Endothelial cell of umbilical vein (primary cell): ENCODE measurements around the gene EDEM3. TPM values are rescaled to one million over a fixed set of nuclear protein-coding genes. Genes with fewer than 3 reads are reported as not detected.
"Not testable (repeated sequence)": the region's sequence is repeated elsewhere in the genome, so short reads cannot be mapped to it uniquely, and the experiment has no call there.

Experiments used
- BruUV-seq: library from RNA; stranded (reverse); fragments of 400-500 nt; replicated peaks from 2 replicates; lab custom pipeline; 2021; lab: Mats Ljungman, UMichigan
- CTCF ChIA-PET: fragments of 300-600, 350-600 bp; sonication (Branson Sonifier 250); formaldehyde crosslinking; loops from one replicate; lab custom pipeline; 2021; ENCODE audit warnings: antibody characterized with exemption, inconsistent platforms; lab: Charles Lee
- POLR2A ChIA-PET: fragments of 300-600, 350-600 bp; sonication (Branson Sonifier 250); formaldehyde crosslinking; loops from one replicate; lab custom pipeline; 2021; ENCODE audit warnings: antibody characterized with exemption, inconsistent platforms; lab: Charles Lee
- DNase-seq: peaks from one replicate; pipeline ENCODE4 v3.0.0-alpha.2; 2011; ENCODE audit warnings: low read depth, low spot score
- FAIRE-seq: peaks from 2 replicates; lab custom pipeline; 2011; peaks lifted over from hg19 to GRCh38; lab: Jason Lieb, UNC
- H2AFZ ChIP-seq: 2 replicates; pipeline ENCODE4 v1.6.0; 2012; ENCODE audit warnings: low read depth, low read length, control low read depth, inconsistent platforms
- H3K27ac ChIP-seq: 2 replicates; pipeline ENCODE4 v1.5.1; 2011; ENCODE audit warnings: low read depth, mild to moderate bottlenecking, control low read depth, low read length, moderate library complexity; ENCODE audit not compliant: insufficient read depth
- H3K27me3 ChIP-seq, 2 experiments: 2 replicates each; pipeline versions ENCODE4 v1.6.0 to v1.6.1; 2011; ENCODE audit warnings: low read length in 2 of 2, mixed read lengths in 1 of 2; ENCODE audit not compliant: control insufficient read depth in 2 of 2, insufficient read depth in 2 of 2
- H3K36me3 ChIP-seq, 2 experiments: 2 replicates in 1 of 2; 3 replicates in 1 of 2; pipeline ENCODE4 v1.5.1; 2011; ENCODE audit warnings: low read length in 2 of 2, mild to moderate bottlenecking in 1 of 2, moderate library complexity in 1 of 2; ENCODE audit not compliant: control insufficient read depth in 2 of 2, insufficient read depth in 2 of 2; ENCODE audit errors: extremely low read depth in 1 of 2
- H3K4me1 ChIP-seq: 3 replicates; pipeline ENCODE4 v1.5.1; 2011; ENCODE audit warnings: mild to moderate bottlenecking, low read length; ENCODE audit not compliant: control insufficient read depth, insufficient read depth; ENCODE audit errors: extremely low read depth
- H3K4me2 ChIP-seq: 2 replicates; pipeline ENCODE4 v1.6.1; 2011; ENCODE audit warnings: low read length, control low read depth, mixed read lengths; ENCODE audit not compliant: insufficient read depth
- H3K4me3 ChIP-seq, 3 experiments: fragments of 200-600 bp in 1 of 3; sonication (generic), shearing (Covaris generic) in 1 of 3; replicated peaks in 1 of 3; 2 replicates each; pipeline ENCODE4 v1.5.1; 2011 to 2016; ENCODE audit warnings: control low read depth in 3 of 3, low read length in 3 of 3, mild to moderate bottlenecking in 2 of 3, inconsistent platforms in 1 of 3, low read depth in 1 of 3, moderate library complexity in 1 of 3; ENCODE audit not compliant: insufficient read depth in 1 of 3
- H3K79me2 ChIP-seq: 2 replicates; pipeline ENCODE4 v1.6.0; 2012; ENCODE audit warnings: low read length, inconsistent platforms; ENCODE audit not compliant: control insufficient read depth, insufficient read depth
- H3K9ac ChIP-seq: replicated peaks from 2 replicates; pipeline ENCODE3; 2011; ENCODE audit warnings: low read length, control low read depth; ENCODE audit not compliant: insufficient read depth; ENCODE audit errors: extremely low read depth
- H3K9me1 ChIP-seq: replicated peaks from 3 replicates; pipeline ENCODE4 v1.6.0; 2011; ENCODE audit warnings: mild to moderate bottlenecking, low read length; ENCODE audit not compliant: control insufficient read depth, insufficient read depth; ENCODE audit errors: extremely low read depth
- H3K9me3 ChIP-seq: replicated peaks from 2 replicates; pipeline ENCODE4 v1.5.1; 2012; ENCODE audit warnings: low read length, inconsistent platforms; ENCODE audit not compliant: control insufficient read depth, insufficient read depth
- H4K20me1 ChIP-seq: replicated peaks from 2 replicates; pipeline ENCODE3; 2011; ENCODE audit warnings: mild to moderate bottlenecking, low read length; ENCODE audit not compliant: control insufficient read depth, insufficient read depth; ENCODE audit errors: extremely low read depth
- EZH2 ChIP-seq: IDR thresholded peaks from 2 replicates; pipeline ENCODE4 v1.6.1; 2012; ENCODE audit warnings: borderline replicate concordance, low read depth, mild to moderate bottlenecking, moderate library complexity, low read length, inconsistent platforms; ENCODE audit not compliant: severe bottlenecking
- FOS ChIP-seq: IDR thresholded peaks from 2 replicates; pipeline ENCODE4 v1.6.1; 2011; ENCODE audit warnings: mild to moderate bottlenecking, low read length, moderate library complexity, borderline replicate concordance; ENCODE audit not compliant: insufficient read depth
- GATA2 ChIP-seq: IDR thresholded peaks from 2 replicates; pipeline ENCODE4 v1.7.0; 2011; ENCODE audit warnings: low read depth, mild to moderate bottlenecking, moderate library complexity, mixed read lengths, low read length; ENCODE audit not compliant: insufficient read length, insufficient read depth
- JUN ChIP-seq: IDR thresholded peaks from 2 replicates; pipeline ENCODE4 v1.6.1; 2011; ENCODE audit warnings: borderline replicate concordance, low read depth; ENCODE audit not compliant: insufficient read length, insufficient read depth
- MYC ChIP-seq: IDR thresholded peaks from one replicate; pipeline ENCODE4 v1.6.1; 2011; ENCODE audit warnings: mild to moderate bottlenecking, low read depth, low read length
- POLR2A ChIP-seq: IDR thresholded peaks from 2 replicates; pipeline ENCODE4 v1.6.1; 2012; ENCODE audit warnings: low read depth, mild to moderate bottlenecking, control low read depth, low read length
- POLR2AphosphoS5 ChIP-seq: IDR thresholded peaks from 2 replicates; pipeline ENCODE4 v1.6.1; 2012; ENCODE audit warnings: low read depth, mild to moderate bottlenecking, control low read depth, low read length, moderate library complexity; ENCODE audit not compliant: insufficient read depth
- dilution Hi-C: fragments of 300-500 bp; cut with MboI; formaldehyde crosslinking; loops from one replicate; pipeline ENCODE4 v1.15.0; 2019; ENCODE audit warnings: low sequenced_read_pairs; ENCODE audit not compliant: extremely low pct_ligation_motif_present
- intact Hi-C: fragments of 100-400 bp; cut with micrococcal nuclease; formaldehyde crosslinking; loops from one replicate; pipeline ENCODE4 v1.10.0; 2022
- polyA plus RNA-seq, 4 experiments: library from polyadenylated mRNA; depleted of rRNA in 3 of 4; stranded (reverse) in 3 of 4; unstranded in 1 of 4; fragments of >200 nt; gene quantifications; 2 replicates each; pipeline versions ENCODE4 v1.2.1 to v1.2.3, GENCODE V29; 2011 to 2012; ENCODE audit warnings: missing spikeins in 1 of 4
- total RNA-seq: library from RNA; stranded (reverse); gene quantifications from 2 replicates; pipeline ENCODE4 v1.2.3, GENCODE V29; 2021
- TF ChIP-seq, protein P1 (sequence below): IDR thresholded peaks from 2 replicates; pipeline ENCODE4 v1.6.1; 2011; ENCODE audit not compliant: insufficient read depth, insufficient read length
- TF ChIP-seq, protein P2 (sequence below), 2 donors: IDR thresholded peaks; 1 replicate in 1 of 2; 2 replicates in 1 of 2; pipeline ENCODE4 v1.5.1; 2011; ENCODE audit warnings: low read length in 2 of 2, mild to moderate bottlenecking in 2 of 2, moderate library complexity in 2 of 2, control low read depth in 1 of 2, inconsistent platforms in 1 of 2, low read depth in 1 of 2; ENCODE audit not compliant: insufficient read depth in 1 of 2; ENCODE audit errors: extremely low read depth in 1 of 2

The EDEM3 gene
- total and polyA plus RNA-seq, 2 donors (not counting 3 experiments of a cell fraction or from before 2014, with no cell fraction given) = 6.6 to 26.3 TPM

DNA sequence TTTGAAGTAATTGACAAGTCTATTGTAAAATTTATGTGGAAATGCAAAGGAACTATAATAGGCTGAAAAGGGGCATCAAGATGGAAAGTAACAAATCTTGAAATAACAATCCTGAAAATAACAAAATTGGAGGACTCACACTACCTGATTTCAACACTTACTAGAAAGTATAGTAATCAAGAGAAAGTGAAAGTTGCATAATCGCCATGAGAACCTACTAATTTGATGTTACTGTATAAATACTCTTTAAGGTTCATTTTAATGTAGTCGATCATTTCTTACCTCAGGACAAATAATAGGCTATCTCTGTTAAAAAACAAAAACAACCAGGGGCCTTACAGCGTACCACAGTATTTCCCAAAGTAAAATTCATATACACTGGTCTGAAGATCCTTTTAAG lies 71.7 kb downstream of the EDEM3 start:
- no TSS peak for BruUV-seq

GRCh38 chr1:184680611-184681225 lies 73.9 kb downstream of the EDEM3 start:
- DNase-seq, H3K36me3 ChIP-seq, POLR2A ChIA-PET, FAIRE-seq, intact Hi-C loops, H3K27ac ChIP-seq, H3K9ac ChIP-seq, dilution Hi-C loops, H2AFZ ChIP-seq, H3K9me3 ChIP-seq, H4K20me1 ChIP-seq, H3K27me3 ChIP-seq, H3K4me3 ChIP-seq, H3K79me2 ChIP-seq, H3K4me1 ChIP-seq, CTCF ChIA-PET, BruUV-seq, H3K9me1 ChIP-seq, H3K4me2 ChIP-seq: not testable (repeated sequence)

More for the DNA sequence above, 71.7 kb downstream of the EDEM3 start:
- dilution Hi-C loops (no loop called here), intact Hi-C loops (no loop called here)
- Histone ChIP-seq H3K9me1 (no peaks in the 10 kb centered on the region), H3K27me3 (no peaks in the 10 kb centered on the region), H3K4me1 (no peaks in the 10 kb centered on the region), H3K9me3 (no peaks in the 10 kb centered on the region), H3K27ac (no peak overlapping the region), H3K79me2 (no peaks in the 10 kb centered on the region), H3K9ac (no peak overlapping the region), H3K4me2 (no peak overlapping the region), H2AFZ (no peak overlapping the region), H3K36me3 (no peaks in the 10 kb centered on the region), H3K4me3 (no peak overlapping the region), H4K20me1 (no peaks in the 10 kb centered on the region)
- CTCF ChIA-PET = interaction anchor here (1.5 kb wide), 1 partner anchor 8 kb away, joined by 4 read pairs; no protein-coding TSS in a partner anchor
- no peak for TF ChIP-seq EZH2
- no peak for TF ChIP-seq GATA2
- TF ChIP-seq MYC = no peak
- no peak for TF ChIP-seq FOS
- TF ChIP-seq POLR2A = no peak
- TF ChIP-seq, protein P1, sequence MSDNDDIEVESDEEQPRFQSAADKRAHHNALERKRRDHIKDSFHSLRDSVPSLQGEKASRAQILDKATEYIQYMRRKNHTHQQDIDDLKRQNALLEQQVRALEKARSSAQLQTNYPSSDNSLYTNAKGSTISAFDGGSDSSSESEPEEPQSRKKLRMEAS = no peak
- TF ChIP-seq, protein P2, sequence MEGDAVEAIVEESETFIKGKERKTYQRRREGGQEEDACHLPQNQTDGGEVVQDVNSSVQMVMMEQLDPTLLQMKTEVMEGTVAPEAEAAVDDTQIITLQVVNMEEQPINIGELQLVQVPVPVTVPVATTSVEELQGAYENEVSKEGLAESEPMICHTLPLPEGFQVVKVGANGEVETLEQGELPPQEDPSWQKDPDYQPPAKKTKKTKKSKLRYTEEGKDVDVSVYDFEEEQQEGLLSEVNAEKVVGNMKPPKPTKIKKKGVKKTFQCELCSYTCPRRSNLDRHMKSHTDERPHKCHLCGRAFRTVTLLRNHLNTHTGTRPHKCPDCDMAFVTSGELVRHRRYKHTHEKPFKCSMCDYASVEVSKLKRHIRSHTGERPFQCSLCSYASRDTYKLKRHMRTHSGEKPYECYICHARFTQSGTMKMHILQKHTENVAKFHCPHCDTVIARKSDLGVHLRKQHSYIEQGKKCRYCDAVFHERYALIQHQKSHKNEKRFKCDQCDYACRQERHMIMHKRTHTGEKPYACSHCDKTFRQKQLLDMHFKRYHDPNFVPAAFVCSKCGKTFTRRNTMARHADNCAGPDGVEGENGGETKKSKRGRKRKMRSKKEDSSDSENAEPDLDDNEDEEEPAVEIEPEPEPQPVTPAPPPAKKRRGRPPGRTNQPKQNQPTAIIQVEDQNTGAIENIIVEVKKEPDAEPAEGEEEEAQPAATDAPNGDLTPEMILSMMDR (IDR thresholded peaks at IDR 0.05; ENCODE audit: extremely low read depth in 1 of 2, insufficient read depth in 1 of 2, low read depth in 1 of 2, low read length in 2 of 2) = no peak
- no peak for TF ChIP-seq POLR2AphosphoS5
- no peak for TF ChIP-seq JUN
- POLR2A ChIA-PET = no interaction called here
- no peak for DNase-seq
- no peak for FAIRE-seq

- H3K36me3 ChIP-seq, dilution Hi-C loops, H3K4me3 ChIP-seq, FAIRE-seq, H3K9me1 ChIP-seq, DNase-seq, H2AFZ ChIP-seq, H3K79me2 ChIP-seq, H3K9me3 ChIP-seq, H3K4me1 ChIP-seq, POLR2A ChIA-PET, intact Hi-C loops, BruUV-seq, H3K9ac ChIP-seq, H3K27ac ChIP-seq, H3K27me3 ChIP-seq, H3K4me2 ChIP-seq, H4K20me1 ChIP-seq: not testable (repeated sequence)
- CTCF ChIA-PET = interaction anchor here (2.8 kb wide), 1 partner anchor 15 kb away, joined by 17 read pairs; no protein-coding TSS in a partner anchor
These were observed 75.2 kb downstream of the EDEM3 start for GRCh38 chr1:184679472-184679871.
